ENCODE data around the gene HDAC3.
A peak's percentile ranks its signal among the peaks of the same experiment; 100 is the strongest.
"Not testable (repeated sequence)": the region's sequence is repeated elsewhere in the genome, so short reads cannot be mapped to it uniquely, and the experiment has no call there.

The HDAC3 gene

DNA sequence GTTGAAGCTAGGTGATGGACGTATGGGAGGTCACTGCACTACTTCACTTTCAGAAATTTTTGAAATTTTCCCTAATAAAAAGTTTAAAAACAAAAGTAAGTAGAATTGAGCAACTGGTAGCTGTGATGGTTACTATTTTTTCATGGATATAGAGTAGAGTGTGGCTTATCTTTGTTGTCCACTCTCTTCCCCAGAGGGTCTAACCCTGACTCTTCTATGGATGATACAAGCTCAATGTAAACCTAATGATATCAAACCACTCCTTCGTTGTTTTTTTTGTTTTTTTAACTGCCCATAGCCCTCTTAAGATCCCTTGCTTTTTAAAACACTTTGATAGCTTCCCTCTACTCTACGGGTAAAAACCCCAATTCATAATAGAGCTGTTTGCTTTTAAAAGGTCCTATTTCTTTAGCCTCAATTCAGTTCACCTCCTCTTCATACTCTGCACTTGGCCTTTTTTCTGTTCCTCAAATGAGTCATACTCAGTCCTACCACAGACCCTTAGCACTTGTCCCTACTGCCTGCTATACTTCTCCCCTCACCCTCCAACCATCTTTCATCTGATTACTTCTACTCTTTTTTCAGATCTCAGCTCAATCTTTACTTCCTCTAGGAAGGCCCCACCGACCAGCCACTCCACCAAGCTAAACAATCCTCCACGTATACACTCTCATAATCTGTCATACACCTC lies 2.6 kb downstream of the HDAC3 start:
- no peak for DNase-seq

DNA sequence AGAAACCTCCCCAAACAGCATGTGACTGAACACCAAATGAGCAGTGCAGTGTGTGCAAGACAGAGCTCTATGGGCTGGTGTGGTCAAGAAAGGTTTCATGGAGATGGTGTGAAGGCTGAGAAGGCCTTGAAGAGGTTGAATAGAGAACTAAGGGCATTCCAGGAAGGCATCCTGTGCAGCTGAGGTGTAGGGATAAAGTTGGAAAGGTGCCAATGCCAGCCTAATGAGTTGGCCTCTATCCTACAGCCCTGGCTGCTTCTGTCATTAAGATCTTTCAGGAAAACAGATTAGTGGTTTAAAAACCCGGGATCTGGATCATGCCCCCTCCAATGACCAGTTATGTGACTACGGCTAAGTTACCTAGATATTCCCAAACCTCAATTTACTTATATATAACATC lies 4.0 kb downstream of the HDAC3 start:
- no peak for DNase-seq

DNA sequence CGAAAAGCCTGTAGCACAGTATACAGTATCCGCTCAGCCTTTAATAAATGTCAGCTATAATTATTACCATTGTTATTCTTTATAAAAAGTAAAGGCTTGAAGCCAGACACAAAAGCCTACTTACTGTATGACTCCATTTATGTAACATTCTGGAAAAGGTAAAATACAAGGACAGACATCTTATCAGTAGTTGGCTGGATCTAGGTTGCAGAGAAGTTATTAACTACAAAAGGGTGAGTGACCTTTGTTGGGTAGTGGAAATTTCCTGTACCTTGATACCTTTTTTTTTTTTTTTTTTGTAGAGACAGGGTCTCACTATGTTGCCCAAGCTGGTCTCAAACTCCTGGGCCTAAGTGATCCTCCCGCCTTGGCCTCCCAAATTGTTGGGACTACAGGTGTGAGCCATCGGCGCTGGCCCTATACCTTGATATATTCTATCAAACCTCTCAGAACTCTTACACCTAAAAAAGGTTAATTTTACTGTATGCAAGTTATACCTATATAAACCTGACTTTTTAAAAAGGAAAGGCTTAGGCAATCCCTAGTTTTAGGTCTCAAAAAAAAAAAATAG lies 6.0 kb downstream of the HDAC3 start:
- DNase-seq: no peak

DNA sequence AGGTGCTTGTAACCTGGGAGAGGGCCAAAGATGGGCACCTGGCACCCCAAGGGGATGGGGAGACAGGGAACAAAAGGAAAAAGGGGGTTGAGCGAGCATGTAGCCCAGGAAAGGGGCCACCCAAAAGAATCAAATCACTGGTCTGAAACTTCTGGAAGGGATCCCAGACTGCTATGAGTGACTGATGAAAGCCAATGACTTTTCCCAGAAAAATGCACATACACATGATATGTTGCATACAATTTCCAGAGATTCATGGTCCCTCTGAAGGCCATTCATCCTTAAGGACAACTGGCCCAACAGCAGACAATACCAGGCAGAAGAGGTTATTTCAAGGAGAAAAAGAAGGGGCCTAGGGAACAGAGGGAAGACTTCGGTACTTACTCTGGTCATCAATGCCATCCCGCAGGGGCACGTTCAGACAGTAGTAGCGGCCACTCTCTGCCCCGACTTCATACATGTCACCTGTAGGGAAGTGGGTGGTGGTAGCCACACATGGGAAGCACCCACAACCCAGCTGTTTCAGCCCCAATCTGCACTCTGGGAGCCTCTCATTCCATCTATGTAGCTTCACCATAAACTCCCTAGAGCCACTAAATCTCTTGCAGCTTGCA lies 8.4 kb downstream of the HDAC3 start:
- DNase-seq: no peak

DNA sequence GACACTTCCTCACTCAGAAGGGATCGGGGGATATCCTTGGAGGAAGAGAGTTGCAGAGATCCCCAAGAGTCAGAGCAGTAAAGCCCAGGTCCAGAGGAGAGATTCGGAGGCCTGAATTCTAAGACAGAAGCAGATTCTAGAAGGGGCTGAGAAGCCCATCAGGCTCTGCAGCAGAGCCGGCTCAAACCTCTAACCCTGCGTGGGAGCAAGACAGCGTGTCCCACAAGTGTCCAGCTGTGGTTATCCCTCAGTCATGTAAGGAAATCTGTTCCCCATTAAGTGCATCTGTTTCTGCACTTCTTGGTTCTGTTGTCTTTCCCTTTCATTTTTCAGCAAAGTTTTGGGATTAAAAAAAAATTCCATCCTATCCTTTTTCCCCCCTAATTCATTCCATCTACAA lies 13.0 kb downstream of the HDAC3 start:
- no peak for DNase-seq

DNA sequence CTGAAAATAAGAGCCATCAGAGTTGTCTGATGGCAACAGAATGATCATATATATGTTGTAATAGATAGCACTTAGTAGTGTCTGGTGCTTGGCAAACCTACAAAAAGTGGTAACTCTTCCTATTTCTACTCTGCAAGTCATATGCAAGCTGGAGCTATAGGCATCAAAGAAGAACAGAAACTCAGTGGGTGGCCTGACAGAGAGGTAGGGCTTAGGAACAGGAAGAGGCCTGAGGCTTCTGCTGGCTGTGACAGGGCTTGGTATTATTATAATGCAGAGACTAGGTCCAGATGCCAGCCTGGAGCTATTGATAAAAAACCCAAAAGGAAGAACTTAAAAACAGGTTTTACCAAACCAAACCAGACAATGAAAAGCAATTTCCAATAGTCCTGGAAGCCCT lies 13.5 kb downstream of the HDAC3 start:
- no peak for DNase-seq

DNA sequence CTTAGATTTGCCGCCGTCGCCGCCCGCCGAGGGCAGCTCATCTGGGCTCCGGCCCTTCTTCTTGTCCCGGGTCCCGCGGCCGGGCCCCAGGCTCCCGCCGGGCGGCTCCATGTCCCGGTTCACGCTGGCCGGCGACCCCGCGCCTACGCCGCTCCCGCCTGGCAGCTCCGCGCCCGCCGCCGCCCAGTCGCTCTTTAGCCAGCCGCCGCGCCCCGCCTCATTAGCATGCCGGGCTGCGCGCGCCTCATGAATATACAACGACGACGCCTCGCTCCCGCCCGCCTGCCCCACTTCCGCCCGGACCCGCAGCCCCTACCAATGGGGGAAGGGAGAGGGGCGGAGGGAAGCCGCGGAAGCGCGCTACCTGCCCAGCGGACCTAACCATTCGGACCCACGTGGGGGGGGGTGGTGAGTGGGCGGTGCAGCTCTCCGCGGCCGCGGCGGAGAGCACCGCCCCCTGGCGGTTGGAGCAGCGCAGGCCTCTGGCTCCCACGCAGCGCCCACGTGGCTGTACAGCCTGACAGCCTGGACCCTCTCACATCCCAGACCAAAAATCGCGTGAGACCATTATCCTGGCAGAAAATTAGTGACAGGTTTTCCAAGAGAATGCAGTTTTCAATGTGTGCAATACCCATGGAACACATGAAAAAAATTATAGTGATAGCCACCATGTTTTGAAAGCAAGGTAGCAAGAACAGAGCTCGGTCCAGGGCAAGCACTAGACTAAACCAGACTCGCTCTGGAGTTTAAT lies 17.7 kb downstream of the HDAC3 start, which contains the start of gene DIAPH1:
TSS of gene DIAPH1 (minus strand) at position 197 of the 751 bp plus-strand sequence. CDS start at position 111, 86 bp downstream.
- peak; percentile 87 for DNase-seq

DNA sequence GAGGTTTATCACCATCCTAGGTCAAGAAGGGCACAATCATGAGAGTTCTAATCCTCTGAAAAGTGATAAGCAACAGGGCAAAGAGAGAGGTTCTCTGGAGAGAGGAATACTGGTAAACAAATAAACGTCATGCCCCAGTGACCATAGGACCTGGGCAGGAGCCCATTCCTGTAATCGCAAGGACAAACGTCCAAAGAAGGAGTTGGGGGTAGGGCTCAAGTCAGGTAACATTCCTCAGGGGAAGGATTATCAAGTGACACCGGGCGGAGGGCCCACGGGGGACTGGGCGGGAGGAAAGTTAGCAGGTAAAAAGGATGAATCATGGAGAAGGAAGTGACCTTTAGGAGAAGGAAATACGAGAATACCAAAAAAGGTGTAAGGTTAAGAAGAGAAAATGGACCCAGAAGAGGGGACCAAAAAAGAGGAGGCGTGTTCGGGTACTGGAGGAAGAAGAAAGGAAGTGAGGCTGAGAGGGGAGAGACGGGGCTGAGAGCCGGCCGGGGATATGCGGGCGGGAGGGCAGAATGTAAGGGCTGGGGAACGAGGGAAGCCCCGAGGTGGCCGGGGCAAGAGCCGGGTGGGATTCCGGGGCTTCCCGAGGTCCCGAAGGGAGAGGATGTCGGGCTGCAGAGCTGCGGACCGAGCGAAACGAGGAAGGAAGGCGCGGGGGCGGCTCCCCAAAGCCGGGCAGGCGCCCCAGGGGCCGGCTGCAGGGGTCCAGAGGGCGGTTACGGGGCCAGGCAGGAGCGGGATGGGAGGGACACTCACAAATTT lies 18.4 kb downstream of the HDAC3 start:
- DNase-seq: no peak

DNA sequence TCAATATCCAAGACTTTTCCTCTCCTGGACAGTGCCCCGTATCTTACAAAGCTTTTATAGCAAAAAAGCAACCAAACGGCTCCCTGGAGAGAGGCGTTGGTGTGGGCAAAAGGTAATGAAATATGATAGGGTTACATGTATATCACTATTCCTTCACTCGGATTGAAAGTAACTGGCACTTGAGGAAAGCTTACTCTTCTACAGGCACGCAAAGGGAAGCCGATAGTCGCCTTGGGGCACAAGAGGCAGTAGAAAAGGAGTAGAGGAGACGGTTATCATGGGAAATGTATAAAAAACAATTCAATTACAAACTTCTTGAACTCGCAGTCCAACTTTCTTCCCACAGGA lies 19.0 kb downstream of the HDAC3 start:
- no peak for DNase-seq

DNA sequence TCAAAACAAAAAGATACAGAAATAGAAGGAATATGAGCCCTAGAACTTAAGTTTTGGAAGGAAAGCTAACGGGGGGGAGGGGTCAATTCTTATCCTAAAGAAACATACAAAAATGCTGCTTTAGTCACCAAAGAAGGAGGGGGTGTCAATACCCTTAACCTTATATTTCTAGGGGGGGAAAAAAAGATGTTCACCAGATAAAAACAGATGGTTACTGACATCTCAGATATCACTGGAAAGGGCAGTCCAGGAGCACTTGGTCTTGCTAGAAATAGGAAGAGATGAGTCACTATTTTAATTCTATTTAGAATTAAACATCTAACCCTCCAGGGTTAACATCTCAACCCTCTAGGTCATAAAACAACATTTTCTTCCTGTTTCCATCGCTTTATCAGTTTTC lies 19.5 kb downstream of the HDAC3 start:
- DNase-seq: no peak

DNA sequence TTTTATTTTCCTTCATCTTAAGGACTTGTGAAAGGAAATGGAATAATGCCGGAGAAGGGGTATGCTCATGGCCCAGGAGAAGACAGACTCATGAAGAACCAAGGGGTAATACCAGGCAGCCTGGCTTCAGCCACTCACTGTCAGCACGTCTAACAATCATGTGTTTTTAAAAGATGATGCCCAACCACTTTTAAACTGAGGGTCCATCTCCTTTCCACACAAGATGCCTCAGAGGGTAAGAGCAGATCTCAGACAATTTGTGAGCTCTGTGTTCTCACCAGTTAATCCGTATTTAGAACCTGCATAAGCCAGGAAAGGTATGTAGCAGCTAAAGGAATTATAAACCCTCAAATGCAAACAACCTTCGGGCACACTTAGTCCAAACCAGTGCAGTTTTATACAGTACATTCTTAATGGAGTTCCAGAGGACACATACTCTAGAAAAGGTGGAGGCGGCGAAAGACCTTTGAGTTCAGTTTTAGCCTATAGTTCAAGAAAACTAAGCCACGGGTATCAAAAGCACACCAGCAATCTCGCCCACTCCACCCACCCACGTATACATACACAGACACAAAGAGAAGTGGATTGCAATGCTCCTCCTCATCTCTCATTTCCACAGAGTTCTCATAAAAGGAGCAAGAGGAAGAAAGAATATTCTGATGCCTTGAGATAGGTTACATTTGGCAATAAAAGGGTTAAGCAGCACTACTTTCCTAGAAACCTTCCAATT lies 20.5 kb downstream of the HDAC3 start:
- DNase-seq: no peak

DNA sequence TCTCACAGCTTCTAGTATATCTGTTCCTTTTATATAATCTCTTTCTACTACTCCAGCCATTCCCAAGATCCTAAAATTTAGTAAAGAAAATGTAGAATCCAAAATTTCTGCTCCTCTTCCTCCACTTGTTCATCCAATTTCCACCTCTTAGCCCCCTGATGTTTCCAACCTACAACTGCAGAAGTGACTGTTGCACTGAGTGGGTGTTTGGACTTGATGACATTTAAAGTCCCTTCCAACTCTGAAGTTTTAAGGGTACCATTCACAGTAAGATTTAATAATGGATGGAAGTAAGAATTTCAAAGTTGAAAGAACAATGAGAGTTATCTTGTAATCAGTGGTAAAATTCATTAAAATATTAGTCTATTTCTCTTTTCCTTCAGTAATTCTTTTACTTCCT lies 23.3 kb downstream of the HDAC3 start:
- no peak for DNase-seq

DNA sequence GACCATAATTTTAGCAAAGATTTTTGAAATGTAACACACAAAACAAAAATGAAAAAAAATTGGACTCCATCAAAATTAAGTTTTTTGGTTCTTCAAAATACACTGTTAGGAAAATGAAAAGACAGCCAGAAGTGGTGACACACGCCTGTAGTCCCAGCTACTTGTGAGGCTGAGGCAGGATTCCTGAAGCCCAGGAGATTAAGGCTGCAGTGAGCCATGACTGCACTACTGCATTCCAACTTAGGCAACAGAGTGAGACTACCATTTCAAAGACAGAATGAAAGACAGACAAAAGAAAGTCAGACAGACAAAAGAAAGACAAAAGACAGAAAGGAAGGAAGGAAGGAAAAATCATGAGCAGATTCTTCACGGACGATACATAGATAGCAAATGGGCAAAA lies 25.4 kb downstream of the HDAC3 start:
- no peak for DNase-seq

DNA sequence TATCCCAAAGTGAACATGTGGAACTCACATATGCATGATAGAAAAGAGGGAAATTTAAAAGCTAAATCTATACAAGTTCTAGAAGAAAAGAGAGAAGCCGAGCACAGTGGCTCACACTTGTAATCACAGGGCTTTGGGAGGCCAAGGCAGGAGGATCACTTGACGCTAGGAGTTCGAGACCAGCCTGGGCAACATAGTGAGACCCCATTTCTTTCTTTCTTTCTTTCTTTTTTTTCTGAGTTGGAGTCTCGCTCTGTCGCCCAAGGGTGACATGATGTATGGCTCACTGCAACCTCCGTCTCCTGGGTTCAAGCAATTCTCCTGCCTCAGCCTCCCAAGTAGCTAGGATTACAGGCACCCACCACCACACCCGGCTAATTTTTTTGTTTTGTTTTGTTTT lies 26.7 kb downstream of the HDAC3 start:
- DNase-seq: not testable (repeated sequence)

DNA sequence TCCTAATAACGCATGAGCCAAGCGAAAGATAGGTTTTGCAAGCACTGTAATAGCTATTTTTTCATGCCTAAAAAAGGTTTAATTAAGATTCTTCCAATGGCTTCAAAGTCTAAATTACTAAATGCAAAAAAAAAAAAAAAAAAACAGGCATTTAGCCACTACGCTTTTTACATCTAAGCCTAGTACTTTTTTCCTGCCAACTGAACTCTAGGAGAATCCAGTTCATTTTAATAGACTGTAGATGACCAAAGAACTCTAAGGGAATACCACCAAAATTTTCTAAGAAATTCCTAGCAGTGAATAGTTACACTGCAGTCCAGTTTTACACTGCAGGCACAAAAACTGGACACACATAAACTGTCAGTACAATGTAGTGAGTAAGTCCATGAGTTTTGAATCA lies 27.6 kb downstream of the HDAC3 start:
- DNase-seq: no peak

DNA sequence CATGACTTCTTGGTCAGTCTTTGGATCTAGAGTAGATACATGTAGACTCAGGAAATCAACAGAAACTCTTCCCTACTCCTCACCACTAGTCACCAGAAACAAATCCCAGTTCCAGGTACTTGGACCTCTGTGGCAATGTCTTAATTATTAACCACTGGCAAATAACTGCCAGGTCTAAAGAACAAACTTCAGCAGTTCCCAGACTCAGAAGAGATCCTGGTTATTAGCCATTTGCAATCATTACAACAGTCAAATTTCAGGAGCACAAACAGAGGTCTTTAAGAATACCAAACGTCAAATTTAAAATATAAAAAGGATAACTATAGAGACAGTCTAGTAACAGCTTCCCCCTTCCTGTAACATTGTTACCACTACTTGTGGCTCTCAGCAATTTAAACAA lies 28.1 kb downstream of the HDAC3 start:
- no peak for DNase-seq

DNA sequence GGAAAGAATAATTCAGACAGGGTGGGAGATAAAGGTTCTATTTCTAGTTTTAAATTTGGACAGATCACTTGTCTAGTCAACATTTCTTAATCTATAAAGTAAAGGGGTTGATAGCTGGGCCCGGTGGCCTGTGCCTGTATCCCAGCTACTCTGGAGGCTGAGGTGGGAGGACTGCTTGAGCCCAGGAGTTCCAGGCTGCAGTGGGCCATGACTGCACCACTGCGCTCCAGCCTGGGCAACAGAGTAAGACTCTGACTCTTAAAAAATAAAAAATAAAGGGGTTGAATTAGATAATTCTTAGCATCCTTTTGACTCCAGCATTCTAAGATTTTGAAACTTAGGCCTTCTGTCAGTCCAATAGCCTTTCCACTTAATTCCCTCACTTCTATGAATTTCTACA lies 28.6 kb downstream of the HDAC3 start:
- DNase-seq: no peak

DNA sequence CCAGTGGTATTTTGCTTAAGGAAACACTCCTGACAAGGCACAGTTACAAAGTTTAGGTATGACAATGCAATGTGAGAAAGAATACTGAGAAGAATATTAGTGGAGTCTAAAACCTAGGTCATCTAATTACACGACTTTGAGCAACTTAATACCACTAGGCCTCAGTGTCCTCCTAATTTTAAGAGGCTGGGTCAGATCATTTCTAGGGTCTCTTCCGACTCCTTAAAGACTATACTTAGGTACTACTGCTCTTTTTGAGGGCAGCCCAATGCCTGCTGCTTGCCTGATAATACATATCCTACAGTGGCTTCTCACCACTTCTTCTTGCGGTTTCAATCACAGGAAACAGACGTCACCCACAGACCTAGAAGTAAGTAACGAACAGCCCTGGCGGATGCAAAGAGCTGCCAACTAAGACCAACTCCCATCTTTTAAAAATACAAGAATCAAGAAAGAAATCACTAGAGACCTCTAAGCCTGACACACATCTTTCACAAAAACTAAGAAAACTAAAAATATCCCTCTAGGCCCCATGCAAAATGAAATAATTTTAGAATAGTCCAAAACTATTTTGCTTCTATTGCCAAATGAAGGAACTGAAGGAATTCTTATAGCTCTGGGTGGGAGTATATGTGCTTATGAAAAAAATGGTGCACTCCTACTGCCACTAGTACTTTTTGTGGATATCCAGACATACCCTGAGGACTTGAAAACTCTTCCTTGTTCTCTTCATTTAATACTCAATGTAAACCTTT lies 30.9 kb downstream of the HDAC3 start:
- DNase-seq: no peak

DNA sequence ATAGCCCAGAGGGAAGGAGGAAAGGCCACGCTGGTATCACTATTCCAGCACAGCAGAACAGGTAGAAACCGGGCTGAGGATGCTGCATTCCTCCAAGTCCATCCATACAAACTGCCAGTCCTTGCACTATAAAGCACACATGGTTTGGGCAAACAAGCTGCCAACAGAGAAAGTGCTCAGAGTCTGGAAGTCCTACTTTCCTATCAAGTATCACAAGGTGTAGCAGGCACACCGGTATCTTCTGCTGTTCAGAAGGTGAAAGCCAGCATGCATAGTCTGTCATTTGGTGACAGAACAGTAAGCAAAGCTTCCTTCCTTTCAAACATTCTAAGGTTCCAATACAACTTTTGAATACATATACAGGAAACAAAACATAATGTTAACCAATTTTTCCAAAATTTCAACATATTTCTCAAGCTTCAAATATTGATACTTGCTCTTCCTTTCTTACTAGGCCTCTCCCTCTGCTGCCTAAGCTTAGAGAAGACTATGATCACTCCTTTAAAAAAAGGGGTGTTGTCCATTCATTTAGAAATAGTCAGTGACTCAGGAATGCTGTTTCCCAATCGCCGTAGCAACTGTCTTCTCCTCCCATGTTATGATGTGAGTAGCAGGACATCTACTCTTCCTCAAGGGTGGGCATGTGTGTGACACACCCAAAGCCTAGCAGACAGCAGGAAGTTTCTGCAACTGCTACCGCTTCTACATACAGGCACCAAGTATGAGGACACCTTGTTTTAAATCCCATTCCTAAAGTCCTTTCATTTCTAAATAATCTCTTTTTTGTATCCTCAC lies 32.5 kb downstream of the HDAC3 start:
- no peak for DNase-seq

DNA sequence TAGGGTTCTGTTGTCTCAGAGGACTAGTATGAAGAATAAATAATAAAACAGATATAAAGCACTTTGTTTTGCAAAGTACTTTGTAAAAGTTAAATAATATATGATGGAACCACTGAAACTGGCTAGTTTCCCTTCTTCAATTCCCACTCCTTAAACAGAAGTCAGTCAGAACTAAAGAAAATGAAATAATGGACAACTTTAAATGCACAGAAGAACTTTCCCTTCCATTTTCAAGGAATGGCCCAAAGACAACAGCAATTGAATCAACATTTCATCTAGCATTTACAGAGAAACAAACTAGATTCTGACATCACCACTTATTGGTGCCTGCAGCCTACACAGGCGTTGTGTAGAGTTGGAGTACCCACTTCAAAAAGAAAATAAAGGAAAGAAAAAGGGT lies 34.0 kb downstream of the HDAC3 start:
- no peak for DNase-seq

Measured in NCI-H2171 (cell line).